ENCODE measurements around the gene SPART. TPM values are rescaled to one million over a fixed set of nuclear protein-coding genes. Genes with fewer than 3 reads are reported as not detected.

SPART gene
- total RNA-seq, 1 experiment from 2014 or later: 60.6 TPM

- no peaks in the 10 kb centered on the region for H3K36me3 Mint-ChIP-seq (ENCODE audit: insufficient read depth in 1 of 3, low read depth in 3 of 3)
- H3K4me1 Mint-ChIP-seq: peaks cover 0 to 3% of the 10 kb centered on the region in 2 experiments; a peak in 2 of 4 replicates
- Histone ChIP-seq H3K14ac (ENCODE audit: insufficient read depth, low read length) (no peak overlapping the region), H2BK5ac (ENCODE audit: insufficient read length, low read length) (no peak overlapping the region), H4K5ac (ENCODE audit: insufficient read length, low read depth, low read length) (no peak overlapping the region), H2AFZ (ENCODE audit: low read length) (no peak overlapping the region), H3K79me2 (ENCODE audit: insufficient read depth, low read length) (no peaks in the 10 kb centered on the region), H3K23ac (ENCODE audit: insufficient read length, low read depth, low read length) (no peak overlapping the region), H3K4me2 (ENCODE audit: insufficient read depth, insufficient read length, low read length) (no peak overlapping the region), H3T11ph (ENCODE audit: low read length) (no peak overlapping the region), H3K23me2 (ENCODE audit: insufficient read length, low read depth, low read length, poor library complexity, severe bottlenecking) (no peaks in the 10 kb centered on the region), H2BK20ac (ENCODE audit: low read depth, low read length, poor library complexity, severe bottlenecking) (no peak overlapping the region), H3K9ac (ENCODE audit: extremely low read depth, insufficient read length, low read length) (no peak overlapping the region), H3K4ac (ENCODE audit: low read depth, low read length) (no peak overlapping the region), H4K8ac (replicated peaks; ENCODE audit: insufficient read length, low read depth, low read length) (no peak overlapping the region), H2BK120ac (ENCODE audit: low read depth, low read length, poor library complexity, severe bottlenecking) (no peak overlapping the region), H4K20me1 (ENCODE audit: control insufficient read depth, insufficient read depth, insufficient read length) (no peaks in the 10 kb centered on the region), H2BK15ac (ENCODE audit: low read depth, low read length) (no peak overlapping the region), H3K79me1 (ENCODE audit: insufficient read depth, low read depth, low read length, poor library complexity, severe bottlenecking) (no peaks in the 10 kb centered on the region), H4K91ac (ENCODE audit: insufficient read length, low read depth, low read length) (no peak overlapping the region), H3K9me3 (ENCODE audit: control insufficient read depth, low read depth, low read length) (no peaks in the 10 kb centered on the region), H3K56ac (ENCODE audit: insufficient read length, low read depth, low read length) (no peak overlapping the region), H2AK5ac (ENCODE audit: insufficient read length, low read length) (no peak overlapping the region), H3K27me3 (ENCODE audit: insufficient read depth, low read length) (no peaks in the 10 kb centered on the region), H2BK12ac (ENCODE audit: insufficient read length, low read depth, low read length) (no peak overlapping the region), H3K4me1 (ENCODE audit: insufficient read depth, low read length) (no peaks in the 10 kb centered on the region), H3K18ac (ENCODE audit: insufficient read length, low read depth, low read length) (no peak overlapping the region), H3K27ac (ENCODE audit: insufficient read length, low read depth, low read length) (no peak overlapping the region)
- DNase-seq: no peak
- no peaks in the 10 kb centered on the region for H3K27me3 Mint-ChIP-seq (ENCODE audit: low read depth)
- no peak overlapping the region for H3K4me3 Mint-ChIP-seq
- no peaks in the 10 kb centered on the region for H3K9me3 Mint-ChIP-seq
- no CpG with 5 or more reads among the region's 1 CpG for WGBS (ENCODE audit: extremely low coverage, insufficient read length, low lambda C conversion rate)
- no peak for TF ChIP-seq CTCF (conservative IDR thresholded peaks at IDR 0.05)
- H3K27ac Mint-ChIP-seq: no peak overlapping the region
Observed at GRCh38 chr13:36377826-36378468, 31.8 kb upstream of the SPART start.

Measured in H9 (cell line).